GM18499 (cell line): Measurements from ENCODE around the gene ZNF296.

ENCODE experiments used
- ATAC-seq: cut with Tn5 transposase; IDR thresholded peaks from one replicate; pipeline ENCODE4 v1.9.1; 2021; ENCODE audit warnings: moderate number of reproducible peaks; ENCODE audit not compliant: insufficient read depth, unreplicated experiment

ZNF296 gene

DNA sequence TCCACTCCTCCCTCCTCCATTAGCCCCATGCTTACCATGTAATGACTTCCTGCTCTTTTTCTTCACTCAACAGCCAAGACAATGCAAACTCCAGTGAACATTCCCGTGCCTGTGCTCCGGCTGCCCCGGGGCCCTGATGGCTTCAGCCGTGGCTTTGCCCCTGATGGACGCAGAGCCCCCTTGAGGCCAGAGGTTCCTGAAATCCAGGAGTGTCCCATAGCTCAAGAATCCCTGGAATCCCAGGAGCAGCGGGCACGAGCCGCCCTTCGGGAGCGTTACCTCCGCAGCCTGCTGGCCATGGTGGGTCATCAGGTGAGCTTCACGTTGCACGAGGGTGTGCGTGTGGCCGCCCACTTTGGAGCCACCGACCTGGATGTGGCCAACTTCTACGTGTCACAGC lies 13.8 kb upstream of the ZNF296 start:
- no peak for ATAC-seq

DNA sequence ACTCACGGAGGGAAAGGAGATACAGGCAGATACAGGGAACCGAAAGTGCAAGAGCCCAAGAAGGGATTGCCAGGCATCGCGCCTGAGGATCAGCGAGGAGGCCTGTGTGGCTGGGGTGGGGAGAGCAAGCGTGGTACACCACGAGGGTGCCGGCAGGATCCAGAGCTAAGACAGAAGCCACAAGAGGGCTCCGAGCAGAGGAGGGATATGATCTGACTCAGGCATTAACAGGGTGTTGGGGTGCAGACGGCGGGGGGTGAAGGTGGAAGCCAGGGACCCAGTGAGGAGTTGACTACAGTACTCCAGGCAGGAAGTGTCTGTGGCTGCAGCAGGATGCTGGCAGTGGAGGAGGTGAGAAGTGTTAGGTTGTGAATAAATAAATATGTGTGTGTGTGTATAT lies 11.3 kb upstream of the ZNF296 start:
- no peak for ATAC-seq

DNA sequence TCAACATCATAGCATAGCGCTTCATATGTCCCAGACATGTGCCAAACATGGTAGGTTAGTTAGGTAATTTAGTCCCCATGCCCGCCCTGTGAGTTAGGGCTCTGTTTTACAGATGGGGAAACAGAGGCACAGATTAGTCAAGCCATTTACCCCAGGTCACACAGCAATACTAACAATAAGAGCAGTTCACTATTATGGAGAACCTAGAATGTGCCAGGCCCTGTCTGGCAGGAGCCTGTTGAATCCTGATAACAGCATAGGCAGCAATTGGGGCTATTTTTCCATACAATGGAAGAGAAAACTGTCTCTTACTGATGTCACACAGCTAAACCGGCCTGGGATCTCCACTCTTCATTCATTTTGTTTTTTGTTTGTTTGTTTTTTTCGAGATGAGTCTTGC lies 10.2 kb upstream of the ZNF296 start:
- no peak for ATAC-seq

DNA sequence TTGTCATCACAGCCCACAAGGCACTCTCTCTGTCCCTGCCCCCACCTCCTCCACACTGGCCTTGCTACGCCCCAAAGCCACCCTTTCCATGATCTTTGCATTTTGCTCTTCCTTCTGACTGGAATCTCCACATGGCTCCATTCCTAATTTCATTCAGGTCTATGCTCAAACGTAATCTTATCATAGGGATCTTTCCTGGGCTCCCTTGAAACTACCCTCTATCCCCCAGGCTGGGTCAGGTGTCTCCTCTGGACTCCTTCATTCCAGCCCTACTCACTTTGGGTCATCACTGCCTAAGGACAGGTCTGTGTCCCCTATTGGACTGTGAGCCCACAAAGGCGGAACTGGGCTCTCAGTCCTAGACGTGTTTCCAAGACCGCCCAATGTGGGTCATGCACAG lies 5.9 kb upstream of the ZNF296 start:
- ATAC-seq, result no peak

DNA sequence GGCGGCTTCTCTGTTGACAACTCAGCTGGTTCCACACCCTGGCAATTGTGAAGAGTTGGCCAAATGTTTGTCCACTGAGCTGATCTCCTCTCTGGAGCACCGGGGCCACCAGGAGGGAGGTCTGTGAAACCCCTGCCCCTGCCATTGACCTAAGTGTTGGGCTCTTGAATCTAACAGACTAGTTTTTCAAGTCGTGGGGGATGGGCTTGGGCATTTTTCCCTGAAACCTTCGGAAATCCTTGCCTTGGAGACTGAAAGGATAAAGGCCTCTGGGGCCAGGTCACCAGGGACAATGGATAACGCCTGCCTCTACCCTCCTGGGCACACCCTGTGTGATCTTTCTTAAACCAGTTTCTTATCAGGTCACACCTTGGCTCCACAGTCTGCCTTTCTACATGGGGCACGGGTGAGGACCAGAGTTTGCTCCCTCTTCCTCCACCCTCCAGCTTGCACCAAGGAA lies 3.7 kb upstream of the ZNF296 start:
- no peak for ATAC-seq

DNA sequence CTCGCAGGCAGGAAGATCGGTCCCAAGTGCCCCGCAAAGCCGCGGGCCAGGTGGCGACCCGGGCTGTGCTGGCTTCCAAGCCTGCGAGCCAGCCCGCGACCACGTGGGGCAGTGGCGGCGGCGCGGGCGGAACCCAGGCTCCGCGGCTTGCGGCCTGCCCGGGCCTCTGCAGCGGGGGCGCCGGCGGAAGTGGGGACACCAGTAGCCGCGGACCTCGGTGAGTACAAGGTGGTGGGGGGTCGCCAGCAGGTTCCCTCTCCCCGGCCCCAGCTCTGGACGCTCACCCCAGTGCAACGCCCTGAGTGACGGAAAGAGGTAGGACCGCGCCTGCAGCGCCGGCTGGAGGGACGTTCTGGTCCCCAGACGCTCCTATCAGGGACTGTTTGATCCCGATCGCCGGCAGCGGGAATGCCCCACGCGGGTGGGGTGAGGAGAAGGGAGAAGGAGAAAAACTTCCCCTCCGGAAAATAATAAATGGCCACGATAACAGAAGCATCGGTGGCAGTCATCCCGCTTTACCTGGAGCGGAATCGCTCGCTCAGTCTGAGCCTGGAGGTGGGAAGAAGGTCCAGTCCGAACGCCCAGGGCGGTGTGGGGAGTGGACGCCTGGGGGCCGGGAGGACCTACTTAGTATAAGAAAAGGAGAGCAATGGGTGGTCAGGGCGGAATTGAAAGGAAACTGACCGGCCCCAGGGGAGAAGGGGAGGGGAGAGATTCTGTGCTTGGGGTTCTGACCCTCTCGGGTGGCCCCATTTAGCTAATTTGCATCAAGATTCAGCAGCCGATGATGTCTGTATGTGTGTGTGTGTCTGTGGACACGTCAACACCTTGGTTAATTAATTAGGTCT lies 3.0 kb upstream of the ZNF296 start, which contains the start of gene GEMIN7:
Gene GEMIN7 (plus strand): TSS at position 198 of the 848 bp plus-strand sequence. CDS start 10,855 bp downstream, outside the sequence.
- no peak for ATAC-seq

DNA sequence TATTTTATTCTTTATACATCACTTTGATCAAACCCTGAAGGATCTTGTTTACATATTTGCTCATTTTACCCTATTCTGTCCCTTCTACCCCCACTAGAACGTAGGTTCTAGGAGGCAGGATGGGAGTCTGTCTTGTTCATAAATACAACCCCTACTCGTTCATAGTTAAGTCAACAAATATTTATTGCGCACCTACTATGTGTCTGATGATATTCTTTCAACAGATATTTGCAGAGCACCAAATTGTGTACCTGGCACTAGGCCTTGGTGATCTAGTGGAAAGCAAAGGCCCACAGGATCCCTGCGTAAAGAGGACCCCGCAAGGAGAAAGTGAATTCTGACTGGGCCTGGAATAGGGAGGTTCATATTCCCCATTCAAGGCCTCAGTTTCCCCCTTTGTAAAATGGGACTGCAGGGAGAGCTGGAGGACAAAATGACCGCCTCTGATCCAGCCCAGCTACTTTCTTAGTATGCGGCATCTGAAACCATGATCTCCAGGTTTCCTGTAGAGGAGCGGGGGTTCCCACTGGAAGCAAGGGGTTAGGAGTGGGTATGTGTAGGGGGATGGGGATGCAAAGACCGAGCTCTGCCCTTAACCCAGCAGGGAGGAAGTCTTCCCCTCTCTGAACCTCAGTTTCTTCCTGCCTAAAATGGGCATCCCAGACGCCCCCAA lies 2.2 kb upstream of the ZNF296 start:
- ATAC-seq, result no peak

DNA sequence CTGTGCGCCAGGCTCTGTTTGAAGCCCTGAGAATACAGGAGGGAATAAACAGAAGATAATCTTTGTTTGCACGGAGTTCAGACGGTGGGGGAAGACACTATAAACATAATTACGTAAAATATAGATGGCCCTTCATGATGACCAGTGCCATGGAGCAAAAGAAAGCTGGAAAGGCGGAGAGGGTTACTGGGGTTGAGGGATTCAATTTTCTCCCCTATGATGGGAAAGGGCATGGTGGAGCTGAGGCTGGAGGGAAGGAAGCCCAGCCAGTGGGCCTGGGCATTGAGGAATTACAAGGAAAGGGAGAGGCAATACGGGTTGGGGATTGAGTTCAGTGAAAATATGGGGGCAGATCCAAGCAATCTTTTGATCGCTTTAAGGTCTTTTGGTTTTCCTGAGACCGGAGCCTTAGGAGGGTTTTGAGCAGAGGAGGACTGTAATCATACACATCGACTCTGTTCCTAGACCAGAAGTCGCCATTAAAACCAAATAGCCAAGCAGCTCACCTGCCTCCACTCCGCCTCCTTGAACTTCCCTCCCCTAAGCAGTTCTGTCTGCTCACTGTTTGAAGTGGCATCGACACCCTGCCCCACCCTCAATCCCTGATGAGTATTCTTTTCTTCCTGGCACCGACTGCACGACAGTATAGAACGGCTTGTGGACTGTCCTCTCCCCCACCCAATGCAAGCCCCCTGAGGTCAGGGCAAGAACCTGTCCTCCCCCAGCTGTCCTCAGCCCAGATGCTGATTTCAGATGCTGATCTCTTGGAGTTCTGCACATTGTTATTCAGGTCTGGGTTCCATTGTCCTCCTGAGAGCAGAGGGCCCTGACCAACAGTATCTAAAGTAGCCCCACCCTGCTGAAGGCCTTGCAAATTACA lies 813 bp upstream of the ZNF296 start:
- ATAC-seq, result no peak

DNA sequence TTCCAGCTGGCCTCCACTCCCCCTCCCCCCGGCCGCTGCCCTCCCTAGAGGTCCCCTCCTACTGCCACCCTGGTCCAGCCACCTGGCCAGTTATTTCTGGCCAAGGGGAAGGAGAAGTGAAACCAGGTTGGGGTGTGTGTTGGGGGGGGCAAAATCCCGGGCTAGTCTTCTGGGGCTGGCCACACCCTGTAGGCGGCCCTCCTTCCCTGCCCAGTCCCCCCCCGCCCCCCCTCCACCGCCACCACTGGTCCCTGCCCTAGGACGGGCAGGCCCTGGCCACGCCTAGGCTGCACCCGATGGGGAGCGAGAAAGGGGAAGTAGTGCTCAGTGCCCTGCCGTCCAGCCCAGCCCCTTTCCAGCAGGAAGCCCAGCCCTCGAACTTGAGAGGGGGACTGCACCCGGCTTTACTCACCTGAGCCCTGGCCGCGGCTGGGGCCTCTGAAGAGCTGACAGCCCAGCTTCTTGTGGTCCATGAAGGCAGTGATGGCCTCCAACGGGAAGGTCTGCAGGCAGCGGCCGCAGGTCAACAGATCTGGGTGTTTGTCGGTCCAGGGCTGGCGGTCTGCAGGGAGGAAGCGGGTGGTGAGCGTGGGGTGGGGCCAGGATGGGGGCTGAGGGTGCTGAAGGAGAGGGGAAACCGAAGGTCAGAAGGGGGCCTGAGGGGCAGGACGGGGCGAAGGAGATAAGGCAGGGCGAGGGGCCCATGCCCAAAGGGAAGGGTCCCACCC lies 813 bp downstream of the ZNF296 start:
- peak; percentile 32 for ATAC-seq

DNA sequence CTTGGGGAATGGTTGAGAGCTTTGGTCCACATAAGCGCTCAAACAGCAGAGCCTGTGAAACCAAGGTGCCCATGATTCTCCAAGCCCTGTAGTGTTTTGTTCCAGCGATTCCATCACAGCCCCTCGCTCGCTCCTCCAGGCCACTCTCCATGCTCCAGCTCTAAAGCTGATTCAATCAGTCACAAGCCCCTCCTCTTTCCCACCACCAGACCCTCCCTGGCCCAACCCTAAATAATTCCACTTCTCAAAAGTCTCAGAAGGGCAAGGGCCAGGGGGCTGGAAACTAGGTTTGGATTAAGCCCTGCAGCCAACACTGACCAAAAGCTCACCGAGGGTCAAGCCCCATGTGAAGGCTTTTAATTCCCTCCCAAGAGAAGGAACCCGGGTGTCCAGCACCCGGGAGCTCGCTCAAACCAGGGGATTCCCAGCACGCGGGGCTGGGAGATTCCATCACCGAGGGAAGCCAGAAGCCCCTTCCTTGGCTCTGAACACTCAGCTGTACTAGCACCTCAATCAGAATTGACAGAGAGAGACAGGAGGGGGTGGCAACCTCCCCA lies 1.5 kb downstream of the ZNF296 start:
- ATAC-seq, result no peak

DNA sequence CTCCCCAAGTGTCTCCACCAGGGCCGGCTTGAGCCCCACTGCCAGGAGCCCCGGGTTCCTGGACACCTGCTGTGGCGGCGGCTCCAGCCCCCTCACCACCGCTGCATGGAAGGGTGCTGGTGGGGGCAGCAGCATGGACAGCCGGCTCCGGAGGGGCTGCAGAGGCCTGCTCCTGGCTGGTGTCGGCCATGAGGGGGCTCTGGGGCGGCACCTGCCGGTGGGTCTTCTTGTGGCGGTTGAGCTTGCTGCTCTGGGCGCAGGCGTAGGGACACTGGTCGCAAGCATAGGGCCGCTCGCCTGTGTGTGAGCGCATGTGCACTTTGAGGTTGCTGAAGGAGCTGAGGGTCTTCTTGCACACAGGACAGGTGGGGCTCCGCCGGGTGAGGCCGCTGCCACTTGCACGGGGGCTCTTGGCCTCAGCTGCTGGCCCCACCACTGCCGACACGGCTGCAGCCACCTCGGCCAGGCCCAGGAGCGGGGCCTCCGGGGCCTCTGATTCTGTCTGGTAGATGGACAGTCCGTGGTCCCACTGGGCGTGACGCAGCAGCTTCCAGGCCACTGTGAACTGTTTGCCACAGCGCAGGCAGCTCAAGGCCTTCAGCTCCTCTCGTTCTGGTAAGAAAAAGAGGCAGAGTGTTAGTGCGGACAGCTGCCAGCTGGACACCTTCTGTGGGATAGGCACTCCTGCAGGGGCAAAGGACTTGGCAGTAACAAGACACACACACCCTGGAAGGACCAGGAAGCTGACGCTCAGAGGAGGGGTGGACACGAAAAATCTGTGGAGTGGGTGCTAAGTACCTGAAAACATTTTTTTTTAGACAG lies 4.1 kb downstream of the ZNF296 start:
- no peak for ATAC-seq

DNA sequence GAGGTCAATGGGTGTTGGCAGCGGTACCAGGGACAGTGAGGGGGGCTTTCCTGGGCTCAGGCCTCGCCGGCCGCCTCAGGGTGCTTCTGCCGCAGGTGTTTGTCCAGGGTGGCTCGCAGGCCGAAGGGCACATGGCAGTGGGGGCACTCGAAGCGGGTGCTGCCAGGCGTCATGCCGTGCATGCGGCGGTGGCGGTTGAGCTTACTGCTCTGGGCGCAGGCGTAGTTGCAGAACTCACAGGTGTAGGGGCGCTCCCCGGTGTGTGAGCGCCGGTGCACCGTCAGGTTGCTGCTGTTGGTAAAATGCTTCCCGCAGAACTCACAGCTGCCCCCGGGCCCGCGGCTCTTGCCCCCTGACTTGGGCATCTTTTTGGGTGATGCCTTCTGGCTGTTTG lies 4.7 kb downstream of the ZNF296 start:
- no peak for ATAC-seq

DNA sequence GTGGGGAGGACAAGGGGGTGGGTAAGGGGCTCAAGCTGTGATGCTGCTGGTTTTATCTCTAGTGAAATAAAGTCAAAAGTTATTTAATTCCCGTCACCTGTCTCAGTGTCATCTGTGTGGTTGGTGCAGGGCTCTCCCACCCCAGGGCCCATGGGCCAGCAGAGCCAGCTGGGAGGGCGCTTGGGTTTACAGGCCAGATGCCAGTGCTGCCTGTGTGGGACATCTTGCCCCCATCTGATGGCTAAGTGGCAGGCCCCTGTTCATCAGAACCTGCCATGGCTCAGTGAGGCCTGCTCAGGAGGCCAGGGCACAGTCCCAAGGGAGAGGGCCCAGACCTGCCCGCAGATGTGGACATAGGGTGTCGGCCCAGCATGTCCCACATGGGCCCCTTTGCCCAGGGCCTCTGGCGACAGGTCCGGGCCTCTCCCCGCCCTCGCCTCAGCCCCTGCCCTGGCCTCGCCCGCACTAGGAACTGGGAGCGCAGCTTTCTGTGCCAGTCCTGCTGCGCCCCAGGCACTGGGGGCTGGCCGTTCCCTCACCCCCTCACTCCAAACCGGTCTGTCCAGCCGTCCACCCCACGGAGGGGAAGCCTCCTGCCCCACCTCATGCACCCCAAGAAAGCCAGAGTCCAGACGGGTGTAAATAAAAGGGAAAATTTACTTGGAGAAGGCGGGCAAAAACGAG lies 5.3 kb downstream of the ZNF296 start:
- ATAC-seq, result no peak

DNA sequence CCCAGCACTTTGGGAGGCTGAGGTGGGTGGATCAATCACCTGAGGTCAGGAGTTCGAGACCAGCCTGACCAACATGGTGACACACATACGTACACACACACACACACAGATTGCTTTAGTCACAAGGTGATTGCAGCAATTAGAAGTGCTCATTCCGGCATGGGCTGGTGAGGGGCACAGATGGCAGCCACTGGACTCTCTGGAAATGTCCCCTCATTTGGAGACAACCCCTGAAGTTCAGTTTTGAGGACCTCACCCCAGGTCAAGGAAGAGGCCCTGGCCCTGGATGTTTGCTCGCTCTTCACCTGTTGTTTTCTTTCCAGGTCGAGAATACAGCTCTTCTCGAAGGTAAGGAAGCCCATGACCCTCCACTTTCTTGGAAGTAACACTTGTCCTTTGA lies 6.1 kb downstream of the ZNF296 start:
- no peak for ATAC-seq

DNA sequence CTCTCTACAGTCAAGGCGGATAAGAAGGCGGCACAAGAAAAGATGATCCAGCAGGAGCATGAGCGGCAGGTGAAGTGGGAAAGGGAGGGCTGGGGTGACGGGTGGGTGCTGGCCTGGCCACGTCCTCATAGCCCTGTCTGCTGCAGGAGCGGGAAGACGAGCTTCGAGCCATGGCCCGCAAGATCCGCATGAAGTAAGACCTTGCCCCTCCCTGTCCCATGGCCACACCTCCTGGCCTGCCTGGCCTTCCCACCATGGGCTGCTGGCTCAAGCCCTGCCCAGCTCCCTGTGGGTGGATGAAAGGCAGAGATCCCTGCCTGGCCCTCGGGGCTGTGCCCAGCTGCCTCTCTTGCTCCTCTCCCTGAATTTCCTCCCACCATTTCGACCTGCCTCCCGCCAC lies 7.2 kb downstream of the ZNF296 start:
- ATAC-seq, result no peak

DNA sequence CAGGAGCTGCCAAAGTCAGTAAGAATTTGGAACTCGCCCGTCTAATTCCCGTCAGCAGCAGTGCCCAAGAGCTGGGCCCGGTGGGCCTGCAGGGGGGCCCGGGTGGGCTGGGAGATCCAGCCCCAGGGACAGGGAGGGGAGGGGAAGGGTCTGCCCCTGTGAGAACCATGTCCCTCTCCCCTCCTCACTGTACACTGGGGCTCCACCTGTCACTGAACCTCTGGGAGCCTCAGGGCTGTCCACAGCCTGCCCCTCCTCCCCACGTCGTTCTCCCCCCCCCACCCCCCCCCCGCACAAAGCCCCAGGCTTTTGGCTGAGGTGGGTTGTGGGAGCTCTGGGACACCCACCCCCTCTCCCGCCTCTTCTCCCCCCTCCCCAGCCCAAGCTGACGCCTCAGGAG lies 8.2 kb downstream of the ZNF296 start:
- ATAC-seq, result no peak

DNA sequence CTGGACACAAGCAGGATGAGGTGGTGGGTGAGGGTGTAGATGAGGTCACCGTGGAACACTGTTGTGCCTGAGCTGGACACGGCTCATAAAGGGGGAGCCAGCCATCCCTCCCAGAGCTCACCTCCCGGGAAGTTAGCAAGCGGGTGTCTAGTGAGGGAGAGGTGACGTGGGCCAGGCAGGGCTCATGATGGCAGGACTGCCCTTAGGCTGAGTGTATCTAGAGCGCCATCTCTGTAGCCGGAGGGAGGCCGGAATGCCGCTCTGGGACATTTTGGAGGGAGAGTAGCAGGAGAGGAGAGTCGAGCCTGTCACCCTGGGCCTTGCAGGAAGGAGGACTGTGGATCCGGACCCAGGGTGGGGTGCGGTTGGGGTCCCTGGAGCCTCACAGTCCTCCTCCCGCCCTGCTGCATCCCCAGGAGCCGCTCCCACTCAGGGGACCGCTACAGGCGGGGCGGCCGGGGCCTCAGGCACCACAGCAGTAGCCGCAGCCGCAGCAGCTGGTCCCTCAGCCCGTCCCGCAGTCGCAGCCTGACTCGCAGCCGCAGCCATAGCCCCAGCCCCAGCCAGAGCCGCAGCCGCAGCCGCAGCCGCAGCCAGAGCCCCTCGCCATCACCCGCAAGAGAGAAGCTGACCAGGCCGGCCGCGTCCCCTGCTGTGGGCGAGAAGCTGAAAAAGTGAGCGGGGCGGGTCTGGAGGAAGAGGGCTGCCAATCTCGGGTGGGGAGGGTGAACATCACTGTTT lies 9.2 kb downstream of the ZNF296 start:
- no peak for ATAC-seq
